Panc1 (cell line): ENCODE measurements around the gene BAMBI. TPM values are rescaled to one million over a fixed set of nuclear protein-coding genes. Genes with fewer than 3 reads are reported as not detected.
A peak's percentile ranks its signal among the peaks of the same experiment; 100 is the strongest.

Experiments used
- ATAC-seq: fragments of 200-7000 bp; cut with Tn5 transposase; 2 replicates; pipeline ENCODE4 v1.9.1; 2020; ENCODE audit warnings: mild to moderate bottlenecking, moderate library complexity
- BruUV-seq: library from RNA; stranded (reverse); fragments of 400-500 nt; replicated peaks from 2 replicates; lab custom pipeline; 2021; lab: Mats Ljungman, UMichigan
- CTCF ChIA-PET: fragments of 300-600 bp; sonication (Branson Sonifier 250); formaldehyde crosslinking; loops from one replicate; lab custom pipeline; 2022; ENCODE audit warnings: antibody characterized with exemption; lab: Charles Lee
- POLR2A ChIA-PET: fragments of 300-600 bp; sonication (Branson Sonifier 250); formaldehyde crosslinking; loops from one replicate; lab custom pipeline; 2022; ENCODE audit warnings: antibody characterized with exemption; lab: Charles Lee
- DNase-seq: peaks from one replicate; pipeline ENCODE4 v3.0.0-alpha.2; 2010; ENCODE audit warnings: low read depth, low spot score
- H3K27ac ChIP-seq: 2 replicates; pipeline ENCODE4 v1.5.1; 2011; ENCODE audit warnings: mild to moderate bottlenecking, low read length, inconsistent platforms
- H3K27me3 ChIP-seq: fragments of 200-500 bp; sonication (Bioruptor generic); 2 replicates; pipeline ENCODE4 v1.6.0; 2014; ENCODE audit warnings: low read length, inconsistent platforms; ENCODE audit not compliant: control insufficient read depth, insufficient read depth
- H3K36me3 ChIP-seq: fragments of 200-500 bp; sonication (Bioruptor generic); 2 replicates; pipeline ENCODE4 v1.5.1; 2014; ENCODE audit warnings: inconsistent platforms, mild to moderate bottlenecking, low read length, moderate library complexity; ENCODE audit not compliant: control insufficient read depth, insufficient read depth
- H3K4me1 ChIP-seq: 2 replicates; pipeline ENCODE4 v1.5.1; 2011; ENCODE audit warnings: inconsistent platforms, mild to moderate bottlenecking, low read length, moderate library complexity; ENCODE audit not compliant: control insufficient read depth, insufficient read depth
- H3K4me3 ChIP-seq, 2 experiments: 2 replicates each; pipeline ENCODE4 v1.5.1; 2011 to 2012; ENCODE audit warnings: low read depth in 2 of 2, low read length in 2 of 2, mild to moderate bottlenecking in 2 of 2, inconsistent platforms in 1 of 2, moderate library complexity in 1 of 2
- H3K9me3 ChIP-seq: fragments of 200-500 bp; sonication (Bioruptor generic); 2 replicates; pipeline ENCODE4 v1.5.1; 2014; ENCODE audit warnings: low read depth, mild to moderate bottlenecking, inconsistent platforms, low read length, moderate library complexity; ENCODE audit not compliant: control insufficient read depth, insufficient read depth
- CTCF ChIP-seq: fragments of 450-650 bp; IDR thresholded peaks from 2 replicates; pipeline ENCODE4 v1.5.1; 2017; ENCODE audit warnings: mild to moderate bottlenecking
- POLR2AphosphoS5 ChIP-seq: IDR thresholded peaks from 2 replicates; pipeline ENCODE4 v1.6.1; 2012; ENCODE audit warnings: mild to moderate bottlenecking, low read depth, low read length, moderate library complexity
- SIN3A ChIP-seq: IDR thresholded peaks from 2 replicates; pipeline ENCODE4 v1.6.1; 2012; ENCODE audit warnings: low read depth, mild to moderate bottlenecking, low read length, moderate library complexity, borderline replicate concordance; ENCODE audit not compliant: insufficient read depth
- TCF7L2 ChIP-seq: IDR thresholded peaks from 2 replicates; pipeline ENCODE4 v1.6.1; 2011; ENCODE audit warnings: mild to moderate bottlenecking, low read depth, low read length, inconsistent platforms
- in situ Hi-C: cut with HindIII; loops from 2 replicates; pipeline ENCODE4 v1.10.0; 2016; ENCODE audit warnings: low sequenced_read_pairs, low pct_unique_long_range_greater_than_20kb
- intact Hi-C: fragments of 100-400 bp; cut with micrococcal nuclease; formaldehyde crosslinking; loops from one replicate; pipeline ENCODE4 v1.10.0; 2022; ENCODE audit not compliant: unreplicated experiment
- total RNA-seq: library from RNA; stranded (reverse); gene quantifications from one replicate; pipeline ENCODE4 v1.2.1, GENCODE V29; 2021; ENCODE audit not compliant: unreplicated experiment
- TF ChIP-seq, protein P1 (sequence below), 2 experiments: IDR thresholded peaks; 2 replicates each; pipeline ENCODE4 v1.6.1; 2011 to 2012; ENCODE audit warnings: low read depth in 2 of 2, control low read depth in 1 of 2, low read length in 1 of 2, mild to moderate bottlenecking in 1 of 2, moderate library complexity in 1 of 2; ENCODE audit not compliant: insufficient read depth in 1 of 2

The BAMBI gene
- total RNA-seq, 1 experiment from 2014 or later: 3.9 TPM

DNA sequence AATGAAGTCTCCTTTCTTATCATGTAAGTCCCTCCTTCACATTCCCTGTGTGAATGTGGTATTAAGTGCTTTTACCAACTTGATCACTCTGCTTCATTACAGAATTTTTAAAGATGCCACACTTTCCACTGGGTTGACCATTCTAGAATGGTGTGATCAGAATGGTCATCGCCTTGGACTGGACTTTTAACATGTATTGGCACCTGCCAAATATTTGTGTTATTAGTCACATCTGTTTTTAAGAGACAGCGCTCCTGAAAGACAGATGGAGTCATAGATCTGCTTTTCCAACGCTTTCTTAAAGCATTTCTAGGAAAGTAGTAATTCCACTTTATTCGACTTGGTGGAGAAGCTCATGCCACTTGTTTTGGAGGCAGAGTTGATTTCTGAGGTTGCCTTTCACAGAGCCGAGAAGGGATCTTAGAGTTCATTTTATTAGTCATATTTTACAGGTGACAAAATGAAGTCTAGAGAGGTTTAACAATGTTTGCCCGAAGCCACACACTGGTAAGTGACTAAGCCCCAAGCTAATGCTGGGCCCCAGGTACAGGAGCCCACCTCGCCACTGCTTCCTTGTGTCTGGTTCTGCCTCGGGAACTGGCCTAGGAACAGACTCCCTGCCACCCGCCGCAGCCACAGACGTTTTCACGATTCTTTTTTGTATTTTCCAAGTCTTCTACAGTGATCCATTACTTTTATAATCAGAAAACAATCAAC lies 10.4 kb upstream of the BAMBI start:
- intact Hi-C loops: loop anchor here (5.0 kb wide), 1 partner anchor 325 kb away; no protein-coding TSS in a partner anchor
- ChIA-PET POLR2A (interaction anchor here (0.7 kb wide), 1 partner anchor 262 kb away, joined by 3 read pairs; no protein-coding TSS in a partner anchor), CTCF (no interaction called here)
- H3K27ac ChIP-seq: no peak overlapping the region
- BruUV-seq: no TSS peak
- no peak overlapping the region for H3K4me3 ChIP-seq
- TF ChIP-seq TCF7L2: no peak
- TF ChIP-seq POLR2AphosphoS5: no peak
- TF ChIP-seq, protein P1, sequence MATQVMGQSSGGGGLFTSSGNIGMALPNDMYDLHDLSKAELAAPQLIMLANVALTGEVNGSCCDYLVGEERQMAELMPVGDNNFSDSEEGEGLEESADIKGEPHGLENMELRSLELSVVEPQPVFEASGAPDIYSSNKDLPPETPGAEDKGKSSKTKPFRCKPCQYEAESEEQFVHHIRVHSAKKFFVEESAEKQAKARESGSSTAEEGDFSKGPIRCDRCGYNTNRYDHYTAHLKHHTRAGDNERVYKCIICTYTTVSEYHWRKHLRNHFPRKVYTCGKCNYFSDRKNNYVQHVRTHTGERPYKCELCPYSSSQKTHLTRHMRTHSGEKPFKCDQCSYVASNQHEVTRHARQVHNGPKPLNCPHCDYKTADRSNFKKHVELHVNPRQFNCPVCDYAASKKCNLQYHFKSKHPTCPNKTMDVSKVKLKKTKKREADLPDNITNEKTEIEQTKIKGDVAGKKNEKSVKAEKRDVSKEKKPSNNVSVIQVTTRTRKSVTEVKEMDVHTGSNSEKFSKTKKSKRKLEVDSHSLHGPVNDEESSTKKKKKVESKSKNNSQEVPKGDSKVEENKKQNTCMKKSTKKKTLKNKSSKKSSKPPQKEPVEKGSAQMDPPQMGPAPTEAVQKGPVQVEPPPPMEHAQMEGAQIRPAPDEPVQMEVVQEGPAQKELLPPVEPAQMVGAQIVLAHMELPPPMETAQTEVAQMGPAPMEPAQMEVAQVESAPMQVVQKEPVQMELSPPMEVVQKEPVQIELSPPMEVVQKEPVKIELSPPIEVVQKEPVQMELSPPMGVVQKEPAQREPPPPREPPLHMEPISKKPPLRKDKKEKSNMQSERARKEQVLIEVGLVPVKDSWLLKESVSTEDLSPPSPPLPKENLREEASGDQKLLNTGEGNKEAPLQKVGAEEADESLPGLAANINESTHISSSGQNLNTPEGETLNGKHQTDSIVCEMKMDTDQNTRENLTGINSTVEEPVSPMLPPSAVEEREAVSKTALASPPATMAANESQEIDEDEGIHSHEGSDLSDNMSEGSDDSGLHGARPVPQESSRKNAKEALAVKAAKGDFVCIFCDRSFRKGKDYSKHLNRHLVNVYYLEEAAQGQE (IDR thresholded peaks at IDR 0.05; ENCODE audit: insufficient read depth in 1 of 2, low read depth in 2 of 2, low read length in 1 of 2): no peak
- TF ChIP-seq SIN3A: no peak
- TF ChIP-seq CTCF: no peak
- ATAC-seq (no peak), DNase-seq (no peak)
- in situ Hi-C loops: no loop called here
- no peaks in the 10 kb centered on the region for H3K36me3 ChIP-seq
- H3K9me3 ChIP-seq: no peaks in the 10 kb centered on the region
- peaks cover 22% of the 10 kb centered on the region for H3K27me3 ChIP-seq
- H3K4me1 ChIP-seq: no peaks in the 10 kb centered on the region; the same call in 1 of the 2 replicates

DNA sequence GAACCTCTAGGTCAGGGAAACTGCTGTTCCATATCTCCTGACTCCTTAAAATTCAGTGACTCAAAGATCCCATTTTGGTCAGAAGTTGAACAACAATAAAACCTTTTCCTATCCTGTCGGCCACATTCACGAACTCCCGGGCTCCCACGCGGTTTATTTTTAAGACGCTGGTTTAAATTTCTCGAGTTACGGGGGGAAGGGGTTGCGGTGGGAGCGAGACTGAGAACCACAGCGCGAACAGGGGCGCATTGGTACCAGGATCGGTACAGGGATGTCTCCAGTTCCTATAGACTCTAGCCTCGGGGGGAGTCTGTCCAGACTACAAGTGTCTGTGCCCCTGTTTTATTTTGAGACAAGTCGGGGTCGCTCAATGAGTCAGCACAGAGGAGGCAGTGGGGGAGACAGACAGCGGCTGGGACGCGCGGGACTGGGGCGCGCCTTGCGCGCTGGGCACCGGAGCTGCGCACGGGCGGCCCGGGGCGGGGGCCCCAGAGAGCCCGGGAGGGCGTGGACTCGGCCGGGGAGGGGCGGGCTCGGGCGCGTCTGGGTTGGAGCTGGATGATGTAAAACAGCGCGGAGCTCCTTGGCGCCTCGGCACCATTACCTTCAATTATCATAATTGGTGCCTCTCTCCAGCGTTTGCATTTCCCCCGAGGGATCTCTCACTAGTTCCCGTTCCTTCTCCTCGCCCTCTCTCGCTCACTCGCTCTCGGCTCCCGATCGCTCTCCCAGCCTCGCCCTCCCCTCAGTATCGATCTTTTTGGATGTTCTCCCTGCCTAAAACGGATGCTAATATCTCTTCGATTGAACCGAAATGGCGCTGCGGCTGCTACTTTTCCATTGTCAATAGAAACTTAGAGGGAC lies 8.7 kb upstream of the BAMBI start:
- no peak overlapping the region for H3K27ac ChIP-seq
- H3K9me3 ChIP-seq: no peaks in the 10 kb centered on the region
- no peaks in the 10 kb centered on the region for H3K36me3 ChIP-seq
- peak overlapping the region; percentile 34 to 38 for H3K4me3 ChIP-seq
- no peaks in the 10 kb centered on the region; the same call in 1 of the 2 replicates for H3K4me1 ChIP-seq
- DNase-seq: no peak
- peaks cover 22% of the 10 kb centered on the region for H3K27me3 ChIP-seq
- POLR2A ChIA-PET: no interaction called here
- in situ Hi-C loops (no loop called here), intact Hi-C loops (loop anchor here (5.0 kb wide), 1 partner anchor 324 kb away; no protein-coding TSS in a partner anchor)
- TF ChIP-seq TCF7L2 (no peak), SIN3A (no peak), POLR2AphosphoS5 (no peak), CTCF (no peak)
- TF ChIP-seq, protein P1 (IDR thresholded peaks at IDR 0.05; ENCODE audit: insufficient read depth in 1 of 2, low read depth in 2 of 2, low read length in 1 of 2): no peak
- CTCF ChIA-PET: no interaction called here
- ATAC-seq: peak; percentile 83
- no TSS peak for BruUV-seq
